Transverse colon (tissue), 3 donors: ENCODE data around the gene TLCD3B.

ENCODE experiments used
- CTCF ChIP-seq, 5 experiments: fragments of 200-600 bp in 3 of 5; fragments of 450-650 bp in 2 of 5; sonication (generic) in 3 of 5; IDR thresholded peaks; 1 replicate in 2 of 5; 2 replicates in 3 of 5; pipeline ENCODE4 v1.5.1; 2016 to 2017; ENCODE audit warnings: antibody characterized with exemption in 5 of 5, inconsistent platforms in 3 of 5, mild to moderate bottlenecking in 2 of 5, moderate library complexity in 1 of 5
- POLR2A ChIP-seq: fragments of 450-650 bp; IDR thresholded peaks from one replicate; pipeline ENCODE4 v1.6.1; 2016; ENCODE audit warnings: antibody characterized with exemption, mild to moderate bottlenecking, moderate library complexity

GRCh38 chr16:30063278-30063892 lies 32.3 kb upstream of the TLCD3B start:
- TF ChIP-seq POLR2A = no peak
- TF ChIP-seq CTCF (IDR thresholded peaks at IDR 0.05) = no peak
